Forelimb muscle (tissue), 1 donor: ENCODE measurements around the gene PRR33. TPM values are rescaled to one million over a fixed set of nuclear protein-coding genes. Genes with fewer than 3 reads are reported as not detected.

Experiments
- DNase-seq: peaks from one replicate; pipeline ENCODE4 v3.0.0-alpha.2; 2013; ENCODE audit warnings: low read depth
- polyA plus RNA-seq: library from polyadenylated mRNA; unstranded; fragments of 120-200 nt; gene quantifications from one replicate; pipeline ENCODE4 v1.2.1, GENCODE V29; 2013; ENCODE audit not compliant: insufficient read length

PRR33 gene
- polyA plus RNA-seq, 1 donor, result 6.3 TPM

DNA sequence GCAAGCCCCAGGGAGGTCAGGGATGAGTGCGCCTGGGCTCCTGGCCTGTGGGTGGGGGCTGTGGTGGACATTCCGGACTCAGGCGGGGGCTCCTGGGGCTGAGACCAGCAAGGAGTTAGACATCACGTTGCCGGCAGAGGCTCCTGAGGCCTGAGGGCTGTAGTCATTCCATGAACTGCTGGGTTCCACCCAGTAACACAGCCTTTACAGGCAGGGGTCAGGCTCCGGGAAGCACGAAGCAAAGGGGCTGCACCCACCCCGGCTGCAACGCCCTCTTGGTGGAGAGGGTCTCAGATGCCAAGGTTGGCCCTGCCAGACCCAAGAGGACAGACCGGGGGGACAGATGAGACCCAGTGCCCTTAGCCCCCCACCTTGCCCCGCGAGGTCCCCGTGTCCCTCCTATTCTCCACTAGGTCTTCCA is 36.8 kb upstream of the PRR33 start:
- no peak for DNase-seq

DNA sequence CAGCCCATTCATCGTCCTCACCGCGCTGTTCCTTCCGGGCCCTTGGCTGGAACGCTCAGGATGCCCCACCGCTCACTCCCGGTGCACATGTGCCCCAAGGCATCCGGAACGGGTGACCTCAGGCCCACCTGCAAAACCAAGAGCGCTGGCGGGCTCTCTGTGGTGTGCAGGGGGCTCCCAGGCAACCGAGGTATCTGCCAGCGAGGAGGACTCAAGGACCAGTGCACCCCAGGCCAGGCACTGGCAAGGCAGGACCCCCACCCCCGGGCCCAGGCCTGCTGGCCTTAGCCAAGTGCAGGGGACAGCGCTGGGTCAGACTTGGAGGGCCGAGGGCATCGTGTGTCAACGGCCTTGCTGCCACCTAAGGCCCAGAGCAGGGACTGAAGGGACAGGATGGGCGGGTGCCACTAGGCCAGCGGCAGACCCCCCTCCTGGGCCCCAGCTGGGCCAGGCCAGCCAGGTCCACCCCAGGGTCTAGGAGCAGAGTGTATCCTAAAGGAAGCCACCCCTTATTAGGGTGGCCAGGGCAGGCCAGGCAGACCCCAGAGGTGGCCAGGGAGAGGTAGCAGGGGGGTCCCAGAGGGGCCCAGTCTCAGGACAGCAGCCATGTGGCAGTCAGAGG is 36.3 kb upstream of the PRR33 start:
- no peak for DNase-seq

DNA sequence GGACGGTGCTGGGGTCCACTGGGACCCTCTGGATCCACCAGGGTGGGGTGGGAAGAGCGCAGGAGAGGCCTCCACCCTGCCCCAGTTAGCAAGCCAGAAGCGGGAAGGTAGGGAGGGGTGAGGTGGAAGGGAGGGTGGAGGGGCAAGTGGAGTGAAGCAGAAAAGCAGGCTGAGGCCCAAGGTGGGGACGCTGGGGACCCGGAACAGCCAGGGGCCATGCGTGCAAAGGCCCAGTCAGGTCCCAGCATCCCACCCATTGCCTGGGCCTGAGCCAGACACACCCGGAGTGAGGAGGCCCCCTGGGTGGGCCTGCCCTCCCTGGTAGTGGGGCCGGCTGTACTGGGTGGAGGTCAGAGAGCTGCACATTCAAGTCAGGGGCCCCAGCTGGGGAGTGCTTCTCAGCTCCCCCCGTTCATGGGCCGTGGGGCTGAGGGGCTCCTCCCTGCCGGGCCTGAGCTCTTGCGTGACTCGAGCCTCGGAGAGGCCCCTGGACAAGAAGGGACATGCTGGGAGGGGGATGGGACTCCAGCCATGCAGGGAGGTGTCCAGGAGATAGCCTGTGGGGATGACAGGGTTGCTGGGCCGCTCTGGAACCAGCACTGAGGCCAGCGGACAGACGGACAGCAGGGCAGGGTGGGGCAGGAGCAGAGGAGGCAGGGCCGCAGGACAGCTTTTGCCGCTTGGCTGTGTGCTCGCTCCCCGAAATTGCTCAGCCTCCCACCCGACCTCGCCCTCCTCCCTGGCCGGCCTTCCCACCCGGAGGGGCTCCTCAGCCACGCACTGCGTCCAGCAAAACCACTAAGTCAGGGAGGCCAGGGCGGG is 35.5 kb upstream of the PRR33 start:
- DNase-seq, result no peak

DNA sequence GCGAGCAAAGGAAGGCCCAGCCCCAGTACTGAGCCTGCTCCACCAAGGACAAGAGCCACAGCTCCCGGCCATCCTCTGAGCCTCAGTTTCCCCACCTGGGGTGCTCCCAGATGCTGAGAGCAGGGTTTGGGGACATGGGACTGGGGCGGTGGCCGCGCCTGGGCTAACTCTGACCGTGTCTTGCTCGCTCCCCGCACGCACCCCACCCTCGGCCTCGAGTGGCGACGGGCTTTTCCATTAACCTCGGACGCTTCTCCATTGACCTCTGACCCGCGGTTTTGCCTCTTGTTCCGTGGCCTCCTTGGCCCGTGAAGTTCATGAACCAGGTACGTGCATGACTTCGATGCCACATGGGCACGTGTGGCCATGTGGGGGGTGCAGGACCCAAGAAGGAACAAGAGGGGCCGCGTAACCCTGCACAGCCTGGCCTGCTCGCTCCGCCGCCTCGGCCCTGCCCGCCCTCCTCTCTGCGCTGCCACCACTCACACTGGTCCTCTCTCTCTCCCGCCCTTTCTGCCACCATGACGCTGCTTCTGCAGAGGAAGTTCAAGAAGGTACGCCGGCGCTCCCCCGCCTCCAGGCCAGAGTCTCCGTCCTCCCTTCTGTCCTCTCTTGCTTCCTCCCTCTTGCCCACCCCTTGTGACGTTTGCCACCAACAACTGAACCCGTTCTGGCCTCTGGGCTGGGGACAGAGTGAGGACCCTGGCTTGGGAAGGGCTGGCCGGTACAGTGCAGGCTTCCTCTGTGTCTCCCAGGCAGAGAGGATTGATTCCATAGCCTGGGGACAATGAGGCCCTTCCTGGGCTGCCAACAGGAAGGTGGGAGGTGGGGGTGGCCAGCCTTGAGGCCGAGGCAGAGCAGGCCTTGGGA is 34.7 kb upstream of the PRR33 start:
- no peak for DNase-seq

DNA sequence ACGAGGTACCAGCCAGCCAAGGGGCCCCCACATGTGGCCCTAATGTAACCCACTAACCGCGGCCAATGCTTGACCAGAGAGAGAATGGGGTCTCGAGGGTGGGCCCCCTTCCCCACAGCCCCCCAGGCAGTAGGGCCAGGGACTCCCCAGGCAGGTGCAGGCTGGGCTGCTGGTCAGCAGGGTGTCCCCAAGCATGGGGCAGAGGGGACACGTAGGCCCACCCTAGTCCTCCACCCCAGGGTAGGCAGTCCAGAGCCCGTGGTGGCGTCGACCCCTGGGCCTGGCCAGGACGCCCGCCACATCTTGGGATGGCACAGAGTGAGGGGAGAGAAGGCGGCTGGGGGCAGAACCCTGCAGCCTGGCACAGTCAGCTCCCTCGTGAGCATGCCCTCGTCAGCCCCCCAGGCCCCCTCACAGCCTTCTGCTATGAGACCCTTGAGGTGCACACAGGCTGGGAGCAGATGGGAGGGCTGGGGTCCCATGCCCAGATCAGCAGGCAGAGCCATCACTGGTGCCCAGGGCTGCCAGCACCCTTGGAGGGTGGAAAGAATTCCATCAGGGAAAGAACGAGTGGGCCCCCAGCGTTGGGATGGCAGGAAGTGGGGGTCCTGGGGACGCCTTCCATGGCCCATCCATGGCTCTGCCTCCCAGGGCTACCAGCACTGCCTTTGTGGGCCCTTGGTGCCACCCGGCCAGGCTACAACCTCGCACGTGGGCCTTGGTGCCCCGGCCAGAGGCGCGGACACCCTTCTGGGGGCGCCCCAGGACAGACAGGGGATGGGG is 33.9 kb upstream of the PRR33 start:
- no peak for DNase-seq

DNA sequence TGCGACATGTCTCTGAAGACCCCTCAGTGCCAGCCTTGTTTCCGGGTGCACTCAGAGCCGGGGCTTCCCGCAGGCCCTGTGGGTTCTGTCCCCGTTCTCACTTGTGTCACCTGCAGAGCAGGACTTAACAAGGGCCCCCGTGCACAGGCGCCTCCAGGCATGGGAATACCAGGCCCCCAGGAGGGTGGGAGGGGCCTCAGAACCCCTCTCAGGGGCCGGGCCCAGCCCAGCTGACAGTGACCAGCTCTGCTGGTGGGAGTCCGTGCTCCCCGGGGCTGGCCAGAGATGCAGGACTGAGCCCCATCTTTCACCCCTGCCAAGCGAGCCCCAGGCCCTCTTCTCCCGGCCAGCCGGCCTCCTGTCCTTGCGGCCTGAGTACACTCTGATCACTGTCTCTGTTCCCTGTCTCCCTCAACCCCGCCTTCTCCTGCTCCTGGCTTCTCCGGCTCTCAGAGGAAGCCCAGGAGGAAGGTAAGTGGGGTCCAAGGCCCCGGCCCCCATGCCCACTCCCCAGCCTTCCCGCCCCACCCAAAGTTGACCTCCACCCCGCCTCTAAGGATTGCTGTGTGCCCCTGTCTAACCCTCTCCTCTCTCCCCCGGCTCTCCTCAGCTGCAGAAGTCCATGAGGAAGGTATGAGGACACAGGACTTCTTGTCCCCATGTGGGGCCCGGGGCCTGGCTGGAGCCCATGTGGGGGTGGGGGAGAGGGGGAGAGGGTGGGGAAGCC is 33.1 kb upstream of the PRR33 start:
- DNase-seq, result no peak

DNA sequence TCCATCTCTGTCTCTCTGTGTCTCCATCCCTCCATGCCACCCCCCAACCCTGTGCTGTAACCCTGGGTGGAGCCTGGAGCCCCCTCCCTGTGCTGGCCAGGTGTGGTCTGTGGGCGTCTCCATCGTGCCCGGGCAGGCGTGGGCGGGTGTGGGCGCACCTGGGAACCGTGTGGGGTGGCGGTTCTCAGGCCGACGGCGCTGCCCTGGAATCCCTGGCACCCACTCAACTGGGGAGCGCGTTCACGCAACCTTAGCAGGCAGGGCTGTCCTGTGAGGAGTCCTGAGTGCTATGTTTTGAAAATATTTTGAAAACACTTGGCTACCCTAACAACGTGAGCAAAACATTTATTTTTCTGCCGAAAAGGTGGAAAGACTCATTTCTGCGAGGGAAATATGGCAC is 32.5 kb upstream of the PRR33 start:
- no peak for DNase-seq

DNA sequence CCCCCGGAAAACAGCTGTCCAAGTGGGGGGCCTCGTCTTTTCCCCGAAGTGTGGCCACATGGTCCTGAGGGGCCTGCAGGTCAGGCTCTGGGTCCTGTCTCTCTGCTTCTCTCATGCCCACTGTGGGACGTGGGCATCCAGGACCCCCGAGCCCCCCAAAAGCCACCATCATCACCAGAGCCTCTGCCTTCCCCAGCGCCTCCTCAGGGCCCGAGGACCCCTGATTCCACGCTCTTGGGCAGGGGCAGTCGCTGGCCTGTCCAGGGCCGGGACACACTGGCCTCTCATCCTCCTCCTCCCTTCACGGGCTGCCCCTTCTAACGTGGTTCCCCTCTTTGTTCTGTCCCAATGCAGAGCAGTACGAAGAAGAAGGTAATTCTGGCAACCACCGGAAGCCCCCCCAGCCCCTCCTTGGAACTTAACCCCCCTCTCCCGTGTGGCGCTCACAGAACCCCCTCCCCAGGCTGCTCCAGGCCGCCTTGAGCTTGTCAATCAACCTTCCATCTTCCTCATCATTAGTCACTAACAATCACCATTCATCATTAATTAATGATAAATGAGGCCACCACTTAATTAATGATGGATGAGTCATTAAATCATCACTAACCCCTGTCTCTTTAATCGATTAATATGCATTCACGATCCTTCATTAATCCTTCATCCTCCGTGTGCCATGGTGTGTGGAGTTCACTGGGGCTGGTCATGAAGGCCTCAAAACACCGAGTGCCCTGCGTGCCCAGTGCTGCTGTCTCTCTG is 31.7 kb upstream of the PRR33 start:
- no peak for DNase-seq

DNA sequence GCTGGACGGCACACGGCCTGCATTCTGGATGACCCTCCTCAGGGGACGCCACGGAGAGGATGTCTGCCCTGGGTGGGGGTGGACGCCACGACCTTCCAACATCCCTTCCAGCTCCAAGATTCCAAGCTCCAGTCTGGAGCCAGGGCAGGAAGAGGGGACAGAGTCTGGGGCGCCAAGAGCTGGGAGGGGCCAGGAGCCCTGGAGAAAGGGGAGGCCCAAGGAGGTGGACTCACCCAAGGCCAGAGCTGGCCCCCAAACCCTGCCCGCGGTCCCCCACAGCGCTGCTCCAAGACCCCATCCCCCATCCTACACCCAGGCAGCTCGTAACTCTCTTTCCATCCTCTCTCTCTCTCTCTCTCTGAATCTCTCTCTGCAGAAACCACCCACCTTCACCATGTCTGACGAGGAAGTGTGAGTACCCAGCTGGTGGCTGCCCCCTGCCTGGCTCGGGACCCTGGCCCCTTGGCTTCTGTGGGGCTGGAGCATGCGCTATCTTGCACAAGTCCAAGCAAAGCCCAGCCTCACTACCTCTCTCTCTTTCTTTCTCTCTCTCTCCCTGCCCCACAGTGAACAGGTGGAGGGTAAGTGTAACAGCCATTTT is 30.9 kb upstream of the PRR33 start:
- no peak for DNase-seq

DNA sequence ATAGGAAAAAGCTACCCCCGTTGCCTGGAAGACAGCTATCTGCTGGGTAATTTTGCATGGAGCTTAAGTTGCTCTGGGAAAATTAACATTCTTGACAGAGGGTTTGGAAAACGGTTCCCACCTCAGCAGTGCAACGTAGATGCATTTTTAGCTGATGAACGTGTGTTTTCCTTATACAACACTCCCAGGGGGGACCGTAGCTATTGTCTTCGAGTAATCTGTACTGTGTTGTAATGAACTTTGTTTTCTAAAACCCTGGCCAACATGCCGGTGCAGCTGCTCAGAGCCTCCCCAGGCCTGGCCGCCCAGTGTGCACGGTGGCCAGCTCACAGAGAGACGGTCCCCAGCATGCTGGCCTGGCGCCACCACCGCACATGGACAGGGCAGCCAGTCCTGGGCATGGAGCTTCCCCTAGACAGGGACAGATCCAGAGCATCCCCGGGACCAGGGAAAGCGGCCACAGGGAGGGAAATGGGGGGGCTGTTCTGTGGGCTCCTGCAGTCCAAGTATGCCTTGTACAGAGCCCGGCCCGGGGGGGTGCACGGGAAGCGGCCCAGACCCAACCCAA is 30.0 kb upstream of the PRR33 start:
- DNase-seq, result peak; percentile 99

DNA sequence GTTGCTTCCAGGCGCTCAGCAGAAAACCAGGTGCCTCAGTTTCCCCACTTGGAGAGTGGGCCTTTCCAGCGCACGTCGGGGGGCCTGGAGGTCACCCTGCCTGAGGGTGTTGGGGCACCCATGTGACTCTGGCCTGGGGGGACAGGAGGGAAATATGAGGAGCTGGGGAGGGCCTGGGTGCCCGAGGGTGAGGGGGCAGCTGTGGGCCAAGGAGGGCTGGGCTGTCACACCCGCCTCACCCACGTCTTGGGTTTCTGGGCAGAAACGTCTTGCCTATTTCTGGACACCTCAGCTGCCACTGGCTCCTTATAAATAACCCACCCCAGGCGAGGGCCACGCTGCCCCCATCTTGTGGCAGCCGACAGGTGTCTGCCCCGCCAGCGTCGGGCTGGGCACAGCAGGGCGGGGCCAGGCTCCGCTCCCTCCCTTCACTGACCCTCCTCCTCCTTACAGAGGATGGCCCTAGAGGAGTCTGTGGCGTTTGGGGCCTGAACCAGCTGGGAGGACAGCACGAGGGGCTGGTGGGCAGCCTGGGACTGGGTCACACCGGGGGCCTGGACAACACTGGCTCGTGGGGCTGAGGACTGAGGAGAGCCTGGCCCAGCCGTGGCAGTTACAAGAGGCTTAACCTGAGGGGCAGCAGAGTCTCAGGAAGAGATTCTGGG is 29.3 kb upstream of the PRR33 start:
- DNase-seq, result no peak

DNA sequence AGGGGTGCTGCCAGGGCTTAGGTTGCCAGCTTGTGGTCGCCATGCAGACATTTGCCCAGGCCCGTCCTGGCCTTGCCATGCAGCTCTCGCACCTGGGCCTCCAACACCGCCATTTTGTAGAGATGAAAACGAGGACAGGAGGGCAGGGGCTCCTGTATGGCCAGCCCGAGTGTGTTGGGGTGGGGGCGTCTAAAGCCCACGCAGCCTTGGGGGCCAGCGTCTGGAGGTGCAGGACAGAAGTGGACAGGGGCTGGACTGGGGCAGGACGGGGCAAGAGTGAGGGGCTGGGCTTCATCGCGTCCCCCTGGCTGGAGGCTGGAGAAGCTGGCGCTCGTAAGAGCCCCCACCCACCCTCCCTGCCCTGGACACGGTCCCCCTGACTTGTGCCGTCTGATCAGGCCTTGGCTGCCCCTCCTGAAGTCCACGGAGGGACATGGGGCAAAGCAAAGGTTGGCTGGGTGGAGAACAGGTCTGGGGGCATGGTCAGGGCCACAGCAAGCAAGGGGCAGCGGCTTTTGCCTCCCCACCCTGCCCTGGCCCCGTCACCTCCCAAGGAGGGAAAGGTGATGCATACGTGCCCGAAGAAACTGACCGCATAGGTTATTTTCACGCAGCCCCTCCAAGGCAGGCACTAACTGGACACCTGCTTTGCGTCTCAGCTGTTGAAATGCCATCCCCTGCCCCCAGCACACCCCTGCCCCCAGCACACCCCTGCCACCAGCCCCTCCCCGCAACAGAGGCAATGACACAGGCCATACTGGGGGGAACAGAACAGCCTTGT is 28.6 kb upstream of the PRR33 start:
- no peak for DNase-seq

DNA sequence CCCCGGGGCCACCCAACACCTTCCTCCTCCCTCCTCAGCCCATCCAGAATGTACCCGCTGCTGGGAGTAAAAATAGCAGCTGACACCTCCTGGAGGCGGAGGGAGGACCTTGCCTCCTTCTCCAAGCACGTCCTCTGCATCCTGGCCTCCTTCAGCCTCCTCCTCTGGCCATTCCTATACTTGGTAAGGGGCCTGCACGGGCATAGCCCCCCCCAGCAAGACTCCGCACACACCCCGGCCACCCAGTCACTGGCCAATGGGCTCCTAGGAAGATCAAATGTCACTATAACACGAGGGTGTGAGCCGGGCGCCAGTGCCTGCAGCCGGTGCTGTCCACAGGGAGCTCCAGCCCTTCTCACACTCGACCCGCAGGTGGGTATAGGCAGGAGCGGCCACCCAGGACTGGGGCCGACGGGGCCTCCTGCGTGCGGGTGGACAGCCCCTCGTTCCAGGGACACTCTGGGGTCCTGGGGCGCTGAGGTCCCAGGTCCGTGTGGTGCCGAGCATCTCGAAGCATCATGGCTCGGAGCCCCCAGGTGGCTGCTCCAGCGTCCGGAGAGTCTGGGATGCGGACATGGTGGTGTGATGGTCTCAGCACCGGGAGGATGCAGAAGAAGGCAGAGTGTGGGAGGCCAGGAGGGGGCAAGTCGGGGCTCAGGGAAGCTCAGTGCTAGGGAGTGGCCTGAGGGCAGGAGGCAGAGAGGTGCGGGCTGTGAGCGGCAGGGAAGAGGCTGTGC is 27.9 kb upstream of the PRR33 start, which contains the start of gene TNNT3:
TSS of gene TNNT3 (plus strand) at position 313 of the 737 bp plus-strand sequence. CDS start 3,172 bp downstream, outside the sequence.
- no peak for DNase-seq

DNA sequence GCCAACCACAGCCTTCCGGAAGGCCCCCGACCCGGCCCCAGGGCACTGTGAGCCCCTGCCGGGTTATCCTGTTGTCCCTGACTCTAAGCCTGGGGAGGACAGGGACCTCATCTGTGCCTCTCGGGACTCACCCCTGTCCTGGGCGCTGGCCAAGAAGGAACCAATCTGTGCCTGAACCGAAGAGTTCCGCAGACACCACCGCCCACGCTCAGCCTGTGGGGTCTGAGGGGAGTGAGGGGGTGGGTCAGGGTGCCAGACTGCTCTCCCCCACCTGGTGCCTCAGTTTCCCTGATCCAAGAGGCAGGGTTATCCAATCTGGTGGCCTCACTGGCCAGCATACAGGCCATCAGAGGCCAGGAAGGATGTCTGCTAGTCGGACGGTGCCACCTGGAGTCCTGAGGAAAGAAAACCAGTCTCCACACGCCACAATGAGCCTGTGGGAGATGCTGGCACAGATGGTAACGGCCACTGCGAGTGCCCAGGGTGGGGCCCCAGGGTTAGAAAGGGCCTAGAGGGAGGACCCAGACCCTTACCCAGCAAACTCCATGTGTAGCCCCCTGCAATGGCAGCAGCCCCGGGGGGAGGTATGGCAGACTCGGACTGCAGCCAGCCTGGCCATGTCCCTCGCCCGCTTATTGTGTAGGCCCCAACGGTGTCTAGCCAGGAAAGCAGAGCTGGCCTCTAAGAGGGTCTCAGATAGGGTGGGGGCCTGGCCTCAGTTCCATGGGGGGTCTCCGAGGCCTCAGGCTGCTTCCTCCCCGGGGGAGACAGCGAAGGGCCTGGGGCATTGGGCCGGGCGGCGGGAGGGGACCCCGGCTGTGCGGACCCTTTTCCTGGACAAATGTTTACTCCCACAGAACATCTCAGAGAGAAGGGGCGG is 27.0 kb upstream of the PRR33 start:
- DNase-seq, result no peak

DNA sequence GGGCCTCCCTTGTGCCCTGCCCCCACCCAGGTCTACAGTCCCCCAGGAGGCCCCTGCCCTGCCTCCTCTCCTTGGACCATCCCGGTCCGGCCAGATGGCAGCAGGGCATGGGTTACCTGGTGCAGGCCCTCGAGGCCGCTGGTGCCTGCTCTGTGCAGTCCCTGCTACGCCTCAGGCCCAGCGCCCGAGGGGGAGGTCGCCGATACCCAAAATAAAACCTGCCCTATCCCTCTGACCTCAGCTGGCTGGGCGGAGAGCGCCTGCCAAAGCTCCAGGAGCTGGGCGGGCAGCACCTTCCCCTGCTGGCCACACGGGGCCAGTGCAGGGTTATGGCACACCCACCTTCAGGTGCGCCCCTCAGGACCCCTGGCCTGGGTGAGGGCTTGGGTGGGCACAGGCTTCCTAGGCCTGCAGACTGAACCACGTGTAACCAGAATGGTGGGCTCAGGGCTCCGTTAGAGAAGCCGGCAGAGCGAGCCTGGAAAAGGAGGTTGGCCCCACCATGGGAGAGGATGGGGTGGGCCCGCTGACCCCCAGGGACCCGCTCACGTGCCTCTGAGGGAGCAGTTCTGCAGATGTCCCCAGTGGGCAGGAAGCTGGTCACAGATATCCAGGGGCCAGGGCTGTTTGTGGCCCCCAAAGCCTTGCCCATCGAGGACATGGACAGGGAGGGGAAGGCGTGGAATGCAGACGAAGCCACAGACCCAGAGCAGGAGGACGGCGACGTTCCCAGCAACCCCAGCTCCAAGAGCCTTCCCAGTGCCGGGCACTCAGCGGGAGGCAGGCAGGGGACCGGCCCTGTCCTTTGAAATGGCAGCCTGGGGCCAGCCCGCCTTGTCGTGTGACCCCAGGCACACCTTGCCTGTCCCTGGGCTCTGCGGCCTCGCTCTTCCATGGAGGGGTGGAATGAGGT is 26.1 kb upstream of the PRR33 start:
- no peak for DNase-seq
